T-cell (primary cell): ENCODE results near the gene FBXO47. TPM values are rescaled to one million over a fixed set of nuclear protein-coding genes. Genes with fewer than 3 reads are reported as not detected.

ENCODE experiments used
- ATAC-seq, 4 experiments: fragments of 200-7000 bp in 3 of 4; fragments of 150-1000 bp in 1 of 4; cut with Tn5 transposase; replicated peaks in 1 of 4; 1 replicate in 3 of 4; 2 replicates in 1 of 4; pipeline ENCODE4 v1.10.0; 2021; ENCODE audit warnings: moderate library complexity in 3 of 4, mild to moderate bottlenecking in 2 of 4, moderate number of reproducible peaks in 1 of 4
- CTCF ChIA-PET, 2 donors: fragments of 300-600 bp; sonication (Branson Sonifier 250); formaldehyde crosslinking; loops; one replicate each; lab custom pipeline; 2022; ENCODE audit warnings: antibody characterized with exemption in 2 of 2; lab: Charles Lee
- POLR2A ChIA-PET, 2 donors: fragments of 300-600 bp; sonication (Branson Sonifier 250); formaldehyde crosslinking; loops; one replicate each; lab custom pipeline; 2022; ENCODE audit warnings: antibody characterized with exemption in 2 of 2; lab: Charles Lee
- DNase-seq, 35 experiments: peaks; one replicate each; pipeline versions ENCODE4 v3.0.0 to v3.0.0-alpha.2; 2013 to 2023
- H3K27ac ChIP-seq: one replicate; pipeline ENCODE4 v1.5.1; 2013; ENCODE audit warnings: low read length
- H3K27me3 ChIP-seq, 2 experiments: replicated peaks in 1 of 2; 1 replicate in 1 of 2; 2 replicates in 1 of 2; pipeline versions ENCODE4 v1.6.1 to v1.7.0; 2013; ENCODE audit warnings: low read length in 1 of 2, mixed read lengths in 1 of 2; ENCODE audit not compliant: control insufficient read depth in 2 of 2, insufficient read depth in 2 of 2; ENCODE audit errors: extremely low read depth in 1 of 2
- H3K36me3 ChIP-seq, 2 donors: 1 replicate in 1 of 2; 2 replicates in 1 of 2; pipeline versions ENCODE4 v1.6.1 to v1.7.0; 2013; ENCODE audit warnings: low read length in 1 of 2; ENCODE audit not compliant: control insufficient read depth in 2 of 2, insufficient read depth in 1 of 2; ENCODE audit errors: extremely low read depth in 1 of 2
- H3K4me1 ChIP-seq, 2 experiments: 1 replicate in 1 of 2; 2 replicates in 1 of 2; pipeline versions ENCODE4 v1.6.1 to v1.7.0; 2013; ENCODE audit warnings: low read length in 2 of 2, mixed read lengths in 1 of 2; ENCODE audit not compliant: insufficient read depth in 2 of 2, control insufficient read depth in 1 of 2; ENCODE audit errors: extremely low read depth in 1 of 2
- H3K4me3 ChIP-seq, 2 donors: 1 replicate in 1 of 2; 2 replicates in 1 of 2; pipeline versions ENCODE4 v1.5.1 to v1.7.0; 2013; ENCODE audit warnings: mild to moderate bottlenecking in 2 of 2, low read length in 1 of 2, moderate library complexity in 1 of 2; ENCODE audit not compliant: control insufficient read depth in 1 of 2; ENCODE audit errors: extremely low read depth in 1 of 2
- H3K9me3 ChIP-seq: 2 replicates; pipeline ENCODE4 v1.7.0; 2013
- H3K27ac Mint-ChIP-seq, 2 donors: one replicate each; pipeline ENCODE4 v1.8.0; 2020 to 2021; ENCODE audit warnings: mild to moderate bottlenecking in 2 of 2, mixed read lengths in 2 of 2
- H3K27me3 Mint-ChIP-seq, 2 donors: one replicate each; pipeline ENCODE4 v1.8.0; 2021 to 2022; ENCODE audit warnings: mixed read lengths in 2 of 2
- H3K36me3 Mint-ChIP-seq: one replicate; pipeline ENCODE4 v1.8.0; 2021; ENCODE audit warnings: mixed read lengths
- H3K4me1 Mint-ChIP-seq, 3 donors: one replicate each; pipeline ENCODE4 v1.8.0; 2020 to 2022; ENCODE audit warnings: mixed read lengths in 3 of 3, mild to moderate bottlenecking in 1 of 3
- H3K4me3 Mint-ChIP-seq, 3 donors: one replicate each; pipeline ENCODE4 v1.8.0; 2020 to 2022; ENCODE audit warnings: mild to moderate bottlenecking in 3 of 3, mixed read lengths in 3 of 3, moderate library complexity in 3 of 3
- H3K9me3 Mint-ChIP-seq, 3 donors: one replicate each; pipeline ENCODE4 v1.8.0; 2020 to 2022; ENCODE audit warnings: mixed read lengths in 3 of 3
- WGBS: methylation state at CpG from one replicate; pipeline ENCODE4 v1.1.5; 2013; ENCODE audit warnings: missing lambda C conversion rate; ENCODE audit not compliant: insufficient coverage; 5-methylcytosine and 5-hydroxymethylcytosine counted together
- total RNA-seq, 35 experiments: library from RNA in 6 of 35; stranded (reverse) in 6 of 35; fragments of 120-200 nt in 1 of 35; gene quantifications; one replicate each; pipeline versions ENCODE4 v1.2.1 to v1.2.4 and lab custom pipeline; 2013 to 2026

The FBXO47 gene
- total RNA-seq, 5 donors from 2014 or later (not counting 1 experiment from before 2014, with no cell fraction given) = not detected

DNA sequence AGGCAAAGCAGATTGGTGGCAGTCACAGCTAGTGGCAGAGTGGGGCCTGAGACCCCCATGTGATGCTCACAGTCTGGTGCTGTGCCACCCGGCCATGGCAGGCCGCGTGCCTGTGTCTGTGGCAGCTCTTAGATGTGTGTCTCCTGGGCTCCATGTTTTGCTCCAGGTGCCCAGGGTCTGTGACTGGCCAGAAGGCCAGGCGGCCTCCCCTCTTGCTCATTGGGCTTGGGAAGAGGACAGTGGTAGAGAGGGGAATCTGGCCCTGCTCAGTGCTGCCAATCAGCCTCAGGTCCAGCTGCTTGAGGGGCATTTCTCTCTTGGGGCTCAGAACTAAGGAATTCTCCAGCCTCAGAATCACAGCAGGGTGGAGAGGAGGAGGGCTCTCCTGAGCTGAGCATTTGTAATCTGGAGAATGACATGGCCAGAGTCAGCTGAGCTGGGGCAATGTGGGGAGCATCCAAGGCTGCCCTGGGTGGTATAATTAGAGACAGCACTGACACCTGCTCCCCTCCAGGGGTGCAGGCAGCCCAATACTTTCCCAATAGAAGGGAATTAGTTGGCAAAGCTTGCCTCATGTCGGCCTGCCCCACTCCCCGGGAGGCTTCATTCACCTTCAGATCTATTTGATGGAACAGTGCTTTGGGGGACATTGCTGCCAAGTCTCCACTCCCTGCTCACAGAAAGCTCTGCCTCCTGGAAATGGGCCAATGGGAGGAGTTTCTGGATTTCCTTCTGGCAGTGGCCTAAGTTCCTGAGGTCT lies 44.5 kb downstream of the FBXO47 start:
- no peak for DNase-seq

DNA sequence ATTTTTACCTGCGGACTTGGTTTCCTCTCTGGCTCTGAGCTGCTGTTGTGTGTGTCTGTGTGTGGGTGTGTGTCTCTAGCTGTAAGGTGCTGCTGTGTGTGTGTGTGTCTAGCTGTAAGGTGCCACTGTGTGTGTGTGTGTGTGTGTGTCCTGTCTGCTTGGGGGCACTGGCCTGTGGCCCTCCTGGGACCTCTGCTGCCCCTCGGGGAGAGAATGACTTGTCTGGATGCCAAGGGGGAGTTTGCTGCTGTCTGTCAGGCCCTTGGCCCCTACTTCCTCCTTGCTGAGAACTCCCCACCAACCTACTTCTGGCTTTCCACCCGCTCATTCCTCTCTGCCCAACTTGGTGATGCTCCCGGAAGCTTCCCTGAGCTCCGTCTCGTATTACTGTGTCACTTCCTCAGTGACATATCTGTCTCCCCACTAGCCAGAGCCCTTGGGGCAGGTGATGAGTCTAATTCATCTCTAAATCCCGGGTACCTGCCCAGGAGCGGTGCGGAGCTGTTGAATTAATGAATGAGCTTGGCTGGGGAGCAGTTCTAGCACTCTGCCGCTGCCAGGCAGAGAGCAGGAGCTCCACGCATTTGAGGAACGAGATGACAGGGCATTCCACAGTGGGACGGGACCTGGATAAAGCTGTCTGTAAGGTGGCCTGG lies 45.3 kb downstream of the FBXO47 start:
- Histone ChIP-seq H3K27ac (no peak overlapping the region), H3K4me3 (no peak overlapping the region), H3K27me3 (no peaks in the 10 kb centered on the region), H3K36me3 (peaks cover 11 to 44% of the 10 kb centered on the region in 2 donors), H3K9me3 (no peaks in the 10 kb centered on the region), H3K4me1 (peaks cover 17 to 28% of the 10 kb centered on the region in 2 experiments)
- Mint-ChIP-seq H3K27me3 (no peaks in the 10 kb centered on the region), H3K4me1 (peaks cover 32 to 43% (median 37%) of the 10 kb centered on the region in 3 donors), H3K27ac (peak overlapping the region; percentile 37 to 71), H3K36me3 (peaks cover 23% of the 10 kb centered on the region), H3K9me3 (no peaks in the 10 kb centered on the region), H3K4me3 (no peak overlapping the region)
- no peak for DNase-seq
- POLR2A ChIA-PET = interaction anchor here in 1 of 2 donors (0.7 kb wide), 1 partner anchor 92 kb away, joined by 3 read pairs; no protein-coding TSS in a partner anchor
- WGBS = 82% methylated on average over 8 of the region's 13 CpGs
- ATAC-seq = no peak
- CTCF ChIA-PET = interaction anchor here in 1 of 2 donors (0.5 kb wide), 1 partner anchor 22 kb away, joined by 6 read pairs; no protein-coding TSS in a partner anchor

More for the DNA sequence above, 44.5 kb downstream of the FBXO47 start:
- peak overlapping the region; percentile 34 for H3K27ac ChIP-seq
- ATAC-seq = no peak
- peaks cover 19 to 28% of the 10 kb centered on the region in 2 experiments for H3K4me1 ChIP-seq
- H3K27me3 ChIP-seq = no peaks in the 10 kb centered on the region
- peaks cover 18% of the 10 kb centered on the region for H3K36me3 Mint-ChIP-seq
- H3K27ac Mint-ChIP-seq = peak overlapping the region in 1 of 2 donors; percentile 37
- H3K4me3 ChIP-seq = no peak overlapping the region
- H3K27me3 Mint-ChIP-seq = no peaks in the 10 kb centered on the region
- H3K4me3 Mint-ChIP-seq = no peak overlapping the region
- no peaks in the 10 kb centered on the region for H3K9me3 ChIP-seq
- no peaks in the 10 kb centered on the region for H3K9me3 Mint-ChIP-seq
- ChIA-PET POLR2A (interaction anchor here in 1 of 2 donors (0.7 kb wide), 1 partner anchor 93 kb away, joined by 3 read pairs; no protein-coding TSS in a partner anchor), CTCF (interaction anchor here in 1 of 2 donors (0.5 kb wide), 1 partner anchor 22 kb away, joined by 6 read pairs; no protein-coding TSS in a partner anchor)
- peaks cover 30 to 41% (median 34%) of the 10 kb centered on the region in 3 donors for H3K4me1 Mint-ChIP-seq
- H3K36me3 ChIP-seq = peaks cover 6 to 36% of the 10 kb centered on the region in 2 donors
- WGBS = 94% methylated on average over 3 of the region's 6 CpGs

DNA sequence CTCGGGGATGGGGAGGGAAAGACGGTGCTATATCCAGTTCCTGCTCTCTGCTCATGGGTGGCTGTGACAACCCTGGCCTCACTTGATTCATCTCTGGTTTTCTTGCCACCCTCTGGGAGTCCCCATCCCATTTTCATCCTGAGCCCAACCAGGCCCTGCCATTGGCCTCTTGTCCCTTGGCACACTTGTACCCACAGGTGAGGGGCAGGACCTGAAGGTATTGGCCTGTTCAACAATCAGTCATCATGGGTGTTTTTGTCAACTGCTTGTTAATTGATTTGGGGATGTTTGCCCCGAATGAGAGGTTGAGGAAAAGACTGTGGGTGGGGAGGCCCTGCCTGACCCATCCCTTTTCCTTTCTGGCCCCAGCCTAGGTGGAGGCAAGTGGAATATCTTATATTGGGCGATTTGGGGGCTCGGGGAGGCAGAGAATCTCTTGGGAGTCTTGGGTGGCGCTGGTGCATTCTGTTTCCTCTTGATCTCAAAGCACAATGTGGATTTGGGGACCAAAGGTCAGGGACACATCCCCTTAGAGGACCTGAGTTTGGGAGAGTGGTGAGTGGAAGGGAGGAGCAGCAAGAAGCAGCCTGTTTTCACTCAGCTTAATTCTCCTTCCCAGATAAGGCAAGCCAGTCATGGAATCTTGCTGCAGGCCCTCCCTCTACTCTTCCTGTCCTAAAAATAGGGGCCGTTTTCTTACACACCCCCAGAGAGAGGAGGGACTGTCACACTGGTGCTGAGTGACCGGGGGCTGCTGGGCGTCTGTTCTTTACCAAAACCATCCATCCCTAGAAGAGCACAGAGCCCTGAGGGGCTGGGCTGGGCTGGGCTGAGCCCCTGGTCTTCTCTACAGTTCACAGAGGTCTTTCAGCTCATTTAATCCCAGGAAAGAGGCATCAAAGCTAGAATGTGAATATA lies 46.6 kb downstream of the FBXO47 start:
- H3K27me3 Mint-ChIP-seq = no peaks in the 10 kb centered on the region
- peaks cover 31% of the 10 kb centered on the region for H3K36me3 Mint-ChIP-seq
- DNase-seq = no peak
- no peak for ATAC-seq
- CTCF ChIA-PET = no interaction called here
- POLR2A ChIA-PET = no interaction called here
- peaks cover 5 to 22% of the 10 kb centered on the region in 2 experiments for H3K4me1 ChIP-seq
- no peak overlapping the region for H3K4me3 Mint-ChIP-seq
- peaks cover 25 to 35% (median 27%) of the 10 kb centered on the region in 3 donors for H3K4me1 Mint-ChIP-seq
- no peaks in the 10 kb centered on the region for H3K9me3 Mint-ChIP-seq
- no peaks in the 10 kb centered on the region for H3K27me3 ChIP-seq
- 69% methylated on average over 2 of the region's 9 CpGs for WGBS
- no peak overlapping the region for H3K27ac ChIP-seq
- no peak overlapping the region for H3K4me3 ChIP-seq
- H3K9me3 ChIP-seq = no peaks in the 10 kb centered on the region
- peaks cover 12 to 53% of the 10 kb centered on the region in 2 donors for H3K36me3 ChIP-seq
- H3K27ac Mint-ChIP-seq = peak overlapping the region; percentile 53 to 66

DNA sequence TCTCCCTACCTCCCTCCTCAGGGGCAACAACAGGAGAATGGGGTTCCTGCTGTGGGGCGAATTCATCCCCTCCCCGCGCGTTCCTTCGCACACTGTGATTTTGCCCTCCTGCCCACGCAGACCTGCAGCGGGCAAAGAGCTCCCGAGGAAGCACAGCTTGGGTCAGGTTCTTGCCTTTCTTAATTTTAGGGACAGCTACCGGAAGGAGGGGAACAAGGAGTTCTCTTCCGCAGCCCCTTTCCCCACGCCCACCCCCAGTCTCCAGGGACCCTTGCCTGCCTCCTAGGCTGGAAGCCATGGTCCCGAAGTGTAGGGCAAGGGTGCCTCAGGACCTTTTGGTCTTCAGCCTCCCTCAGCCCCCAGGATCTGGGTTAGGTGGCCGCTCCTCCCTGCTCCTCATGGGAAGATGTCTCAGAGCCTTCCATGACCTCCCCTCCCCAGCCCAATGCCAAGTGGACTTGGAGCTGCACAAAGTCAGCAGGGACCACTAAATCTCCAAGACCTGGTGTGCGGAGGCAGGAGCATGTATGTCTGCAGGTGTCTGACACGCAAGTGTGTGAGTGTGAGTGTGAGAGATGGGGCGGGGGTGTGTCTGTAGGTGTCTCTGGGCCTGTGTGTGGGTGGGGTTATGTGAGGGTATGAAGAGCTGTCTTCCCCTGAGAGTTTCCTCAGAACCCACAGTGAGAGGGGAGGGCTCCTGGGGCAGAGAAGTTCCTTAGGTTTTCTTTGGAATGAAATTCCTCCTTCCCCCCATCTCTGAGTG lies 47.7 kb downstream of the FBXO47 start:
- no peak overlapping the region for H3K27ac ChIP-seq
- CTCF ChIA-PET = no interaction called here
- peaks cover 15 to 25% (median 17%) of the 10 kb centered on the region in 3 donors for H3K4me1 Mint-ChIP-seq
- H3K36me3 Mint-ChIP-seq = peaks cover 34% of the 10 kb centered on the region
- WGBS = 97% methylated on average over 13 of the region's 16 CpGs
- no peaks in the 10 kb centered on the region for H3K9me3 ChIP-seq
- ATAC-seq (no peak), DNase-seq (peak in 1 of 35 experiments; percentile 18)
- no peaks in the 10 kb centered on the region for H3K27me3 Mint-ChIP-seq
- H3K36me3 ChIP-seq = peaks cover 24 to 64% of the 10 kb centered on the region in 2 donors
- no peaks in the 10 kb centered on the region for H3K27me3 ChIP-seq
- POLR2A ChIA-PET = no interaction called here
- no peaks in the 10 kb centered on the region for H3K9me3 Mint-ChIP-seq
- no peak overlapping the region for H3K4me3 Mint-ChIP-seq
- H3K27ac Mint-ChIP-seq = peak overlapping the region; percentile 11 to 27
- no peak overlapping the region for H3K4me3 ChIP-seq
- H3K4me1 ChIP-seq = peaks cover 0 to 19% of the 10 kb centered on the region in 2 experiments

DNA sequence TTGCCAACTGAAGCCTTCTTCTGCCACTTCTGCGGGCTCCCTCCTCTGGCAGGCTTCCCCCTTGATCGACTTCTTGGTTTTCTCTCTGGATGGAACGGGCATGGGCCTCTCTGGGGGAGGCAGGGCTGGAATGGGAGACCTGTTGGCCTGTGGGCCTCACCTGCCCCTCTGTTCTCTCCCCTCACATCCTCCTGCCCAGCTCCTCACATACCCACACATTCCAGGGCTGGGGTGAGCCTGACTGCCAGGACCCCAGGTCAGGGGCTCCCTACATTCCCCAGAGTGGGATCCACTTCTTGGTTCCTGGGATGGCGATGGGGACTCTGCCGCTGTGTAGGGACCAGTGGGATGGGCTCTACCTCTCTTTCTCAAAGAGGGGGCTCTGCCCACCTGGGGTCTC lies 48.3 kb downstream of the FBXO47 start:
- no peaks in the 10 kb centered on the region for H3K9me3 Mint-ChIP-seq
- Histone ChIP-seq H3K4me3 (no peak overlapping the region), H3K27me3 (no peaks in the 10 kb centered on the region), H3K27ac (no peak overlapping the region), H3K9me3 (no peaks in the 10 kb centered on the region), H3K4me1 (peaks cover 0 to 13% of the 10 kb centered on the region in 2 experiments), H3K36me3 (peaks cover 28 to 70% of the 10 kb centered on the region in 2 donors)
- peaks cover 14 to 24% (median 17%) of the 10 kb centered on the region in 3 donors for H3K4me1 Mint-ChIP-seq
- ChIA-PET POLR2A (interaction anchor here in 1 of 2 donors (0.6 kb wide), 1 partner anchor 40 kb away, joined by 4 read pairs; no protein-coding TSS in a partner anchor), CTCF (no interaction called here)
- H3K4me3 Mint-ChIP-seq = no peak overlapping the region
- DNase-seq (no peak), ATAC-seq (no peak)
- peaks cover 39% of the 10 kb centered on the region for H3K36me3 Mint-ChIP-seq
- H3K27ac Mint-ChIP-seq = no peak overlapping the region
- H3K27me3 Mint-ChIP-seq = no peaks in the 10 kb centered on the region
- 100% methylated on average over 1 of the region's 5 CpGs for WGBS
